HG03280 (cell line): Measurements from ENCODE around the gene CST7.
"Not testable (repeated sequence)": the region's sequence is repeated elsewhere in the genome, so short reads cannot be mapped to it uniquely, and the experiment has no call there.

Source experiments
- ATAC-seq: cut with Tn5 transposase; IDR thresholded peaks from one replicate; pipeline ENCODE4 v1.9.1; 2021; ENCODE audit warnings: mild to moderate bottlenecking, moderate library complexity; ENCODE audit not compliant: unreplicated experiment

CST7 gene

GRCh38 chr20:24999568-24999967 is 50.5 kb downstream of the CST7 start:
- no peak for ATAC-seq

GRCh38 chr20:25000268-25000801 is 51.3 kb downstream of the CST7 start:
- no peak for ATAC-seq

- ATAC-seq, result not testable (repeated sequence)
Observed at GRCh38 chr20:25001323-25001722, 52.3 kb downstream of the CST7 start.

- ATAC-seq, result no peak
Observed at GRCh38 chr20:25003002-25003401, 53.9 kb downstream of the CST7 start.

GRCh38 chr20:25005220-25005619 is 56.2 kb downstream of the CST7 start:
- ATAC-seq, result no peak

GRCh38 chr20:25005661-25006060 is 56.6 kb downstream of the CST7 start:
- no peak for ATAC-seq

DNA sequence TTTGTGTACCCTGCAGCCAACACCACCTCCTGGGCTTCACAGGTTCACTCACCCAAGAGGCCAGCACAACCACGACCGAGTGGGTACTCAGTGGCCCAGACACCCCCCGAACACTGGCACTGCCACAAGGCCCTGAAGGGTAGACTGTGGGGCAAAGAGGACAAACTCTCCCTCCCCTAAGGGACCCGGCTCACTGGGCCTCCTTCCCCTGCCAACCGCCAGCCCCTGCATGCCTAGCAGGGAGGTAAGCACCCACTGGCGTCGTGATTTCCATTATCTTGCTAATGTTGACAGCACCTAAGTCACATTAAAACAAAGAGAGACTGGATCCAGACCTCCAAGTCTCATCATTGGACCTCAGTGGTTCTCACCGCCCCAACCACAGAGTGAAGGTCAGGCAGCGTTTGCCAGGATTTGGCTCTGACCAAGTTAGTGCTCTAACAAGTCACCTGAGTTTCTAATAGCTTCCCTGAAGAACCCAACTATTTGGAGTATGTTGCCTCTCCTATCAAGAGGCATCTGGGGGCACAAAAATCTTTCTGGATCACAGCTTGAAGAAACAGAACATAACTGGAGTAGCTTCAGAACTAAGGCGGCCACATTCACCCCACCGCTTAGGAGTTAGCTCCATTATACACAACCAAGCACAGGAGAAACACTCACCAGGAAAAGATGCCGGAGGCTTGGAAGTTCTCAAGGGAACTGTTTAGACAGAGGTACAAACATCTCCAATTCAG is 57.5 kb downstream of the CST7 start:
- ATAC-seq, result no peak

GRCh38 chr20:25007491-25008305 is 58.6 kb downstream of the CST7 start:
- no peak for ATAC-seq

GRCh38 chr20:25008388-25009217 is 59.5 kb downstream of the CST7 start:
- ATAC-seq, result no peak
